HG03460 (cell line): ENCODE data around the gene MBD3L3.
"Not testable (repeated sequence)": the region's sequence is repeated elsewhere in the genome, so short reads cannot be mapped to it uniquely, and the experiment has no call there.

Source experiments
- ATAC-seq: cut with Tn5 transposase; IDR thresholded peaks from one replicate; pipeline ENCODE4 v1.9.1; 2021; ENCODE audit not compliant: unreplicated experiment

The MBD3L3 gene

DNA sequence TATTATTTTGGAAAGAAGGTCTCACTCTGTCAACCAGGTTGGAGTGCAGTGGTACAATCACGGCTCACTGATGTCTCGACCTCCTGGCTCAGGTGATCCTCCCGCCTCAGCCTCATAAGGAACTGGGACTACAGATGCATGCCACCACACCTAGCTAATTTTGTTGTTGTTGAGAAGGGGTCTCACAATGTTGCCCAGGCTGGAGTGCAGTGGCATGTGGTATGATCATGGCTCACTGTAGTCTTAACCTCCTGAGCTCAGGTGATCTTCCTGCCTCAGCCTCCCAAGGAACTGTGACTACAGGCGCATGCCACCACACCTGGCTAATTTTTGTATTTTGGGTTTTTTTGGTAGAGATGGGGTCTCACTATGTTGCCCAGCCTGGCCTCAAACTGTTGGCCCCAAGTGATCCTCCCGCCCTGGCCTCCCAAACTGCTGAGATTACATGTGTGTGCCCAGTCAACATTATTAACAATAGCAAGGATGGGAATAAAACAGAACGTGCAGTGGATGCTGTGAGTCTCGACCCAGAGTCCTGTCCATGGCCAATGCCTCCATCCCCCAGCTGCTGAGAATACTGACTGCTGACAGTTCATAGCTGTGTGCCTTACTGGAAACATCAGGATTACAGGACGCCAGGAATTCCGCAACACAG, 5.4 kb upstream of the MBD3L3 start:
- ATAC-seq, result no peak

DNA sequence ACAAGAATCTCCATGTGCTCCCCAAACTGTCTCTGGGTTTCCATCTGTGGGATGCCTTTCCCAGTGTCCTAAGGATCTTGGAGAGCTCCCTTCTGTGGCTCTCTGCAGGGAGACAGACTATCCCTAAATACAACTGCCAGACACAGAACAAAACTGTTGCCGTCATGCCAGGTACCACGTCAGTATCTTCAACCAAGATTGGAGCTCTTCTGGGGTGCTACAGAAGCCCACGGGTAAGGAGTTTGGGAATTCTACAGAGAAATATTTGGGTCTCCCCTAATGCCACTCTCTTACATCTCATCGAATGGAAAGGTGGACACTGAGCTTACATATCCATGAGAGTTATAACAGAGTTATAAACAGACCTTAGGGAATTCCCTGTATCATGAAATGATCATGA, 4.9 kb upstream of the MBD3L3 start:
- ATAC-seq, result no peak

DNA sequence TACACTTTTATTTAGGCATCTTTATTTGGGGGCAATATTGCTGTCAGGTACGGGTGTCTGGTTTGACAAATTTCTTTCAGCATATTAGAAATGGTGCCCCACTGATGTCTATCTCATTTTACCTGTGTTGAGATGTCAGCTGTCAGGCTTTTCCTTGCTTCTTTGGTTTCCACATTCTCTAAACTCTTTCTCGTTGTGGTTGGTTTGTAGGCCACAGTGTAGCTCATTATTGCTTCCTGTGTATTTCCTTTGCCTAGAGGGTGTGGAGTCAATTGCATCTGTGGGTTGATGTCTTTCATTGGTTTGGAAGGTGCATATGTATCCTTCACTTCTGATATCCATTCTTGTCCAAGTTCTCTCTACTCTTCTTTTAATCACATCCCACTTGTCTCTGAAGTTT, 1.5 kb upstream of the MBD3L3 start:
- not testable (repeated sequence) for ATAC-seq

DNA sequence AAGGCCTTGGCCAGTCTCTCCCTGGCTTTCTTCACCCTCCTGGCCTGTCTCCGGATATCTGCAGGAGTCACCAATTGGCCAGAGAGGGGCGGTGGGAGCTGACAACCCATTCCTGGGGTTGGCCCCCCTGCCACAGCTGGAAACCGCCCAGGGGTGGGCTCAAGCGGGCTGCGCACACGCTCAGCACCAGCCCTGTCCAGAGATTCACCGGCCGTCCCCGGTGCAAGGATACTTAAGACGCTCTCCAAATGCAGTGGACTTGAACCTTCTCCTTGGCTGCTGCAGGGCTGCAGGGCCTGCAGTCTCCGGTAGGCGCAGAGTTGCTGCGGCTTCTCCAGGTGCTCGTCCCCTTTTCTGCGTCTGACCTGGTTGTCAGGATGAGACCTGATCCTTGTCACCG, 2.1 kb downstream of the MBD3L3 start:
- not testable (repeated sequence) for ATAC-seq

DNA sequence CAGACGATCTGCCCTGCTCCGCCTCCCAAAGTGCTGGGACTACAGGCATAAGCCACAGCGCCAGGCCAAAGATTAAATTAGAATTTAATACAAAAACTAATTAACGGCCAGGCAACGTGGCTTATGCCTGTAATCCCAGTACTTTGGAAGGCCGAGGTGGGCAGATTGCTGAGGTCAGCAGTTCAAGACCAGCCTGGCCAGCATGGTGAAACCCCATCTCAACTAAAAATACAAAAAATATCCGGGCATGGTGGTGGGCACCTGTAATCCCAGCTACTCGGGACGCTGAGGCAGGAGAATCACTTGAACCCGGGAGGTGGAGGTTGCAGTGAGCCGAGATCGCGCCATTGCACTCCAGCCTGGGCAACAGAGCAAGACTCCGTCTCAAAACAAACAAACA, 2.8 kb downstream of the MBD3L3 start:
- ATAC-seq, result not testable (repeated sequence)

DNA sequence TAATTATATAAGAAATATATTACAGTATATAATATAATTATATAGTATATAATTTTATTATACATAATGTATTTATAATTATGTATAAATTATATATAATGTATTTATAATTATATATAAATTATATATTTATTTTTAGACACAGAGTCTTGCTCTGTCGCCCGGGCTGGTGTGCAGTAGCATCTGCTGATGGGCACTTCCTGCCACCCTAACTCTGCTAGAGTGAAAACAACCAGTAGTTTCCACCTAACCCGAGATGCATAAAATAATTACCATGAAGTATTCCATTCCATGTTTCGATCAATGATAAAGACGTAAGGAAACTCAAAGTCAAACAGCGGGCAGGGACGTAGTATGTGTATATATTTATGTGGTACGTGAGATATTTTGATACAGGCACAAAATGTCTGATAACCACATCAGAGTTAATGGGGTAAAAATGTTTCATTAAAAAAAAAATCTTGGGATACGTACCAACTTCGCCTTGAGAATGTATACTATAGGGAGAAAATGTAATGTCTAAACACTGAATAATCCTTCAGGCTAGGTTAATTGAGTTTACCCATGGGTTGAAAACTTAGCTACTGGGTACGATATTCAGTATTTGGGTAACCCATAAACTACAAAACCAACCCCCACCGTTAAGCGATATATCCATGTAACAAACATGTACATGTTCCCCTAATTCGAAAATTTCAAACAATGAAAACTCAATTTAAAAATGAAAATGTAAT, 3.7 kb downstream of the MBD3L3 start:
- not testable (repeated sequence) for ATAC-seq

DNA sequence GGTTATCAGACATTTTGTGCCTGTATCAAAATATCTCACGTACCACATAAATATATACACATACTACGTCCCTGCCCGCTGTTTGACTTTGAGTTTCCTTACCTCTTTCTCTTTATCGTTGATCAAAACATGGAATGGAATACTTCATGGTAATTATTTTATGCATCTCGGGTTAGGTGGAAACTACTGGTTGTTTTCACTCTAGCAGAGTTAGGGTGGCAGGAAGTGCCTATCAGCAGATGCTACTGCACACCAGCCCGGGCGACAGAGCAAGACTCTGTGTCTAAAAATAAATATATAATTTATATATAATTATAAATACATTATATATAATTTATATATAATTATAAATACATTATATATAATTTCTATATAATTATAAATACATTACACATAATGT, 5.6 kb downstream of the MBD3L3 start:
- not testable (repeated sequence) for ATAC-seq

DNA sequence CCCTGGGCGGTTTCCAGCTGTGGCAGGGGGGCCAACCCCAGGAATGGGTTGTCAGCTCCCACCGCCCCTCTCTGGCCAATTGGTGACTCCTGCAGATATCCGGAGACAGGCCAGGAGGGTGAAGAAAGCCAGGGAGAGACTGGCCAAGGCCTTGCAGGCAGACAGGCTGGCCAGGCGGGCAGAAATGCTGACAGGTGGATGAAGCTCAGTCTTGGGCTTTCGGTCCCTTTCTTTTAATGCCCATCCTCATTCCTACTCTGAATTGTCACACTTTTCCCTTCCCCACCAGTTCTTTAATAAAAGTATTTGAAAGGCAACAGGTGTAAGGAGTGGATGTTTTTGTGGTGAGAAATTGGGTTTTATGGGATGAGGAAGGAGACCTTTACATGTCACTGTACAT, 7.1 kb downstream of the MBD3L3 start:
- not testable (repeated sequence) for ATAC-seq

DNA sequence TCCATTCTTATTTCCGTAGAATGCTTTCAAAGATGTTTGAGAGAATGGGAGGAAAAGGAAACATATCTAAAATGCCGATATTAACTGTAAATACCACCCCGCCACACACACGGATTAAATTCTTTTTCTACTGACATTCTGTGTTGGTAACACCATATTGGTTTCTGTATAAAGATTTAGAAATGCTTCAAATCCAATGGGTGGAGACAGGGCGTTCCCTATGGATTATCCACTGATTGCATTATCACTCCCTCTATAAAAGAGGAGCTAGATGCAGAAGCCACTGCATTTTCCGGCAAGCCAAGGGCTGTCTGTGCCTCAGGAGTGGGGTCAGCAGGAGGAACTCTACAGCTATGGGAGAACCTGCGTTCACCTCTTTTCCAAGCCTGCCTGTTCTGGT, 9.5 kb downstream of the MBD3L3 start, which contains the start of gene MBD3L2:
TSS of gene MBD3L2 (plus strand) at position 301 of the 400 bp plus-strand sequence. CDS start at position 354, 53 bp downstream.
- not testable (repeated sequence) for ATAC-seq

DNA sequence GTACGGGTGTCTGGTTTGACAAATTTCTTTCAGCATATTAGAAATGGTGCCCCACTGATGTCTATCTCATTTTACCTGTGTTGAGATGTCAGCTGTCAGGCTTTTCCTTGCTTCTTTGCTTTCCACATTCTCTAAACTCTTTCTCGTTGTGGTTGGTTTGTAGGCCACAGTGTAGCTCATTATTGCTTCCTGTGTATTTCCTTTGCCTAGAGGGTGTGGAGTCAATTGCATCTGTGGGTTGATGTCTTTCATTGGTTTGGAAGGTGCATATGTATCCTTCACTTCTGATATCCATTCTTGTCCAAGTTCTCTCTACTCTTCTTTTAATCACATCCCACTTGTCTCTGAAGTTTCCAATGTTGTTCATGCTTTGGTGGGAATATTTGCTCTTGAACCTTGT, 16.9 kb downstream of the MBD3L3 start:
- ATAC-seq, result not testable (repeated sequence)

DNA sequence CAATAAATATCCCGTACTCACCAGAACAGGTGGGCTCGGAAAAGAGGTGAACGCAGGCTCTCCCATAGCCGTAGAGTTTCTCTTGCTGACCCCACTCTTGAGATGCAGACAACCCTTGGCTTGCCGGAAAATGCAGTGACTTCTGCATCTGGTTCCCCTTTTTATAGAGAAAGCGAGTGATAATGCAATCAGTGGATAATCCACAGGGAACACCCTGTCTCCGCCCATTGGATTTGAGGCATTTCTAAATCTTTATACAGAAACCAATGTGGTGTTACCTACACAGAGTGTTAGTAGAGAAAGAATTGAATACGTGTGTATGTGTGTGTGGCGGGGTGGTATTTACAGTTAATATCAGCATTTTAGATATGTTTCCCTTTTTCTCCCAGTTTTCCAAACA, 18.4 kb downstream of the MBD3L3 start, which contains the start of gene MBD3L4:
TSS of gene MBD3L4 (minus strand) at position 101 of the 400 bp plus-strand sequence. CDS start at position 66, 35 bp downstream.
- ATAC-seq, result not testable (repeated sequence)

DNA sequence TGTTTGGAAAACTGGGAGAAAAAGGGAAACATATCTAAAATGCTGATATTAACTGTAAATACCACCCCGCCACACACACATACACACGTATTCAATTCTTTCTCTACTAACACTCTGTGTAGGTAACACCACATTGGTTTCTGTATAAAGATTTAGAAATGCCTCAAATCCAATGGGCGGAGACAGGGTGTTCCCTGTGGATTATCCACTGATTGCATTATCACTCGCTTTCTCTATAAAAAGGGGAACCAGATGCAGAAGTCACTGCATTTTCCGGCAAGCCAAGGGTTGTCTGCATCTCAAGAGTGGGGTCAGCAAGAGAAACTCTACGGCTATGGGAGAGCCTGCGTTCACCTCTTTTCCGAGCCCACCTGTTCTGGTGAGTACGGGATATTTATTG, 28.2 kb downstream of the MBD3L3 start, which contains the start of gene MBD3L5:
TSS of gene MBD3L5 (plus strand) at position 301 of the 400 bp plus-strand sequence. CDS start at position 335, 34 bp downstream.
- ATAC-seq, result not testable (repeated sequence)

DNA sequence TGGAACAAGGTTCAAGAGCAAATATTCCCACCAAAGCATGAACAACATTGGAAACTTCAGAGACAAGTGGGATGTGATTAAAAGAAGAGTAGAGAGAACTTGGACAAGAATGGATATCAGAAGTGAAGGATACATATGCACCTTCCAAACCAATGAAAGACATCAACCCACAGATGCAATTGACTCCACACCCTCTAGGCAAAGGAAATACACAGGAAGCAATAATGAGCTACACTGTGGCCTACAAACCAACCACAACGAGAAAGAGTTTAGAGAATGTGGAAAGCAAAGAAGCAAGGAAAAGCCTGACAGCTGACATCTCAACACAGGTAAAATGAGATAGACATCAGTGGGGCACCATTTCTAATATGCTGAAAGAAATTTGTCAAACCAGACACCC, 29.7 kb downstream of the MBD3L3 start:
- ATAC-seq, result not testable (repeated sequence)

DNA sequence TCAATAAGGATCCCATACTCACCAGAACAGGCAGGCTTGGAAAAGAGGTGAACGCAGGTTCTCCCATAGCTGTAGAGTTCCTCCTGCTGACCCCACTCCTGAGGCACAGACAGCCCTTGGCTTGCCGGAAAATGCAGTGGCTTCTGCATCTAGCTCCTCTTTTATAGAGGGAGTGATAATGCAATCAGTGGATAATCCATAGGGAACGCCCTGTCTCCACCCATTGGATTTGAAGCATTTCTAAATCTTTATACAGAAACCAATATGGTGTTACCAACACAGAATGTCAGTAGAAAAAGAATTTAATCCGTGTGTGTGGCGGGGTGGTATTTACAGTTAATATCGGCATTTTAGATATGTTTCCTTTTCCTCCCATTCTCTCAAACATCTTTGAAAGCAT, 37.1 kb downstream of the MBD3L3 start, which contains the start of gene MBD3L2B:
TSS of gene MBD3L2B (minus strand) at position 101 of the 400 bp plus-strand sequence. CDS start at position 67, 34 bp downstream.
- not testable (repeated sequence) for ATAC-seq

DNA sequence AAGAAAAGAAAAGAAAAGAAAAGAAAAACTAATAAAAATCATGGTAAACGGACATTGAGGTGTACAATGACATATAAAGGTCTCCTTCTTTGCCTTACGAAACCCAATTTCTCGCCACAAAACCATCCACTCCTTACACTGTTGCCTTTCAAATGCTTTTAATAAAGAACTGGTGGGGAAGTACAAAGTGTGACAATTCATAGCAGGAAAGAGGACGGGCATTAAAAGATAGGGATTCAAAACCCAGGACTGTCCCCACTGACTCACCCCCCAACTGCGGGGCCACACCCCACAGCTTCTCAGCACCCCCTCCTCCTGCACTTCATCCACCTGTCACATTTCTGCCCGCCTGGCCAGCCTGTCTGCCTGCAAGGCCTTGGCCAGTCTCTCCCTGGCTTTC, 39.6 kb downstream of the MBD3L3 start:
- no peak for ATAC-seq

DNA sequence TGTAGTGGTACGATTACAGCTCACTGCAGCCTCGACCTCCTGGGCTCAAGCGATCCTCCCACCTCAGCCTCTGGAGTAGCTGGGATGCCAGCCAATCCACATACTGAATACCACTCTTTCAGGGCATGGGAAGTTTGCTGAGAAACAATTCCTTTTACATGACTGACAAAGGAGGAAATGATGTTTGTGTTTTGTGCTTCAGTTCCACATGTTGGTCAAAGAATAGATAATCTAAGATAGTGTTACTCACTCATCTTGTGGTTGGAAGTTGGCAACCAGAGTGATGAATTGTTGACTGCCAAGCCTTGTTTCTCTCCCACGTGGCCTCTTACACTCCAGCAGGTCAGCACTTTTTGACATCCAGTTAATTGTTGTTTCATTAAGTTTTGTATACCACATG, 44.8 kb downstream of the MBD3L3 start:
- no peak for ATAC-seq

DNA sequence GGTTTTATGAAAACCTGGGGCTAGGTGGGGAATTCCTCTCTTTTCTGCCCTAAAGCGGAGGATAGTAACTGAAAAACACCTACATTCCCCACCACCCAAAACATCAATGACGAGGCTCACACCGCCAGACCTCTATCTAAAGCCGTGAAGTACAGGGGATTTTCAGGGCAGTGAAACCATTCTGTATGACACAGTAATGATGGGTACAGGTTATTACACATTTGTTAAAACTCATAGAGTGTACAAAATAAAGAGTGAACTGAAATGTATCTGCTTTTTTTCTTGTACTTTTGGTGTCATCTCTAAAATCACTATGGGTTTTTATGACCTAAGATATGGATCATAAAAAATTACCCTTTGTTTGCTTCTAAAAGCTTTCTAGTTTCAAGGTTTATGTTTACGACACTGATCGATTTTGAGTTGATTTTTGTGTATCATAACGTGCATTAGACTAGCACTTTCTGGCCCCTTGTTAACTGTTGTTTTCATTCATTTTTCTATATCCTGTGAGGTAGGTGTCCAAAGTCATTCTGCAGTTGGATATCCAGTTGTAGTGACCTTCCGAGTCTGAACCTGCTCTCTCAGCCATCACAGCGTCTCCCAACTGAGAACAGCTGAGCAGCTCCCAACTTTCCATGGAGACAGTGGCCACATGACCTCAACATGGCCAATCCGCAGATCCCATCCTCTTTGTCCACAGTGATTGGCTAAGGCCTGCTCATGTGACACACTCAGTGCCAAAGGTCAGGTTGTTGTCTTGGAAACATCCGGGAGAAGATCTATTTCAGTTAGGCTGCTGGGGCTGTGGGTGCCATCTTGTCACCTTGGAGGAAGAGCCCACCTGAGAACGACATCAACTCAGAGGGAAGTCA, 47.5 kb downstream of the MBD3L3 start:
- ATAC-seq, result no peak

DNA sequence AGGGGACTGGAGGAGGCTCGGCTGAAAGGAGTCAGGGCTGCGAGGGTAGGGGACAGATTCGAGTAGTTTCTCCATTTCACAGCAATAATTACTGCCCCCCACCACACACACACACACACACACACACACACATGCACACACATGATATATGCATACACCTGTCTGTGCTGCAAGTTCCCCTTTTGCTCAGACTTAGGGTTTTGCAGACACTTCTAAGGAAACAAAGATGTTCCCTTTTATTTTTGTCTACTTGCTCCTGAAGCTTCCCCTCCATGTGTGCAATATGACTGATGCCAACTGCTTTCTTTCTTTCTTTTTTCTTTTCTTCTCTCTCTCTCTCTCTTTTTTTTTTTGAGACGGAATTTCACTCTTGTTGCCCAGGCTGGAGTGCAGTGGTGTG, 50.6 kb downstream of the MBD3L3 start:
- no peak for ATAC-seq
